Loucy (cell line): ENCODE data around the gene CDKN2D.

Source experiments
- H2AFZ ChIP-seq: fragments of 200-600 bp; sonication (generic); 2 replicates; pipeline ENCODE4 v1.6.0; 2016; ENCODE audit warnings: antibody characterized with exemption, mild to moderate bottlenecking, low read length, moderate library complexity
- H3F3A ChIP-seq: fragments of 200-600 bp; 2 replicates; pipeline ENCODE4 v1.6.0; 2016; ENCODE audit warnings: antibody characterized with exemption, low read depth, mild to moderate bottlenecking
- H3K27me3 ChIP-seq: fragments of 200-600 bp; sonication (generic); 2 replicates; pipeline ENCODE4 v1.6.1; 2014; ENCODE audit warnings: low read length, mild to moderate bottlenecking; ENCODE audit not compliant: insufficient read depth, poor library complexity, severe bottlenecking
- H3K36me3 ChIP-seq: fragments of 200-600 bp; sonication (generic); 2 replicates; pipeline ENCODE4 v1.6.1; 2016; ENCODE audit warnings: low read length; ENCODE audit not compliant: insufficient read depth
- H3K4me1 ChIP-seq: fragments of 200-600 bp; sonication (generic); 2 replicates; pipeline ENCODE4 v1.5.1; 2014; ENCODE audit warnings: low read length, mild to moderate bottlenecking; ENCODE audit not compliant: insufficient read depth, poor library complexity, severe bottlenecking
- H3K4me2 ChIP-seq: fragments of 200-600 bp; sonication (generic); 2 replicates; pipeline ENCODE4 v1.6.0; 2014; ENCODE audit warnings: antibody characterized with exemption, low read length, low read depth, mild to moderate bottlenecking; ENCODE audit not compliant: poor library complexity, severe bottlenecking
- H3K4me3 ChIP-seq: fragments of 200-600 bp; sonication (generic); 2 replicates; pipeline ENCODE4 v1.5.1; 2014; ENCODE audit warnings: low read length, mild to moderate bottlenecking, mixed read lengths; ENCODE audit not compliant: poor library complexity, severe bottlenecking
- H3K79me2 ChIP-seq: fragments of 200-600 bp; sonication (generic); 2 replicates; pipeline ENCODE4 v1.6.1; 2014; ENCODE audit warnings: low read length; ENCODE audit not compliant: insufficient read depth
- H3K9ac ChIP-seq: fragments of 200-600 bp; sonication (generic); 2 replicates; pipeline ENCODE4 v1.6.0; 2014; ENCODE audit warnings: mild to moderate bottlenecking, low read depth, low read length, moderate library complexity; ENCODE audit not compliant: poor library complexity, severe bottlenecking
- H3K9me2 ChIP-seq: fragments of 200-600 bp; sonication (generic); replicated peaks from 2 replicates; pipeline ENCODE4 v1.6.1; 2016; ENCODE audit warnings: low read depth, low read length, mixed read lengths
- H3K9me3 ChIP-seq: fragments of 200-600 bp; sonication (generic); 2 replicates; pipeline ENCODE4 v1.6.1; 2014; ENCODE audit warnings: mild to moderate bottlenecking, antibody characterized with exemption, low read length, low read depth; ENCODE audit not compliant: insufficient read depth
- H4K20me1 ChIP-seq: fragments of 200-600 bp; sonication (generic); 2 replicates; pipeline ENCODE4 v1.6.0; 2014; ENCODE audit warnings: antibody characterized with exemption, low read length, mild to moderate bottlenecking; ENCODE audit not compliant: insufficient read depth, poor library complexity, severe bottlenecking
- CTCF ChIP-seq: fragments of 200-600 bp; sonication (generic); conservative IDR thresholded peaks from 2 replicates; pipeline ENCODE4 v1.5.1; 2014; ENCODE audit warnings: mild to moderate bottlenecking, antibody characterized with exemption, low read length
- EZH2phosphoT487 ChIP-seq: fragments of 200-600 bp; IDR thresholded peaks from 2 replicates; pipeline ENCODE4 v1.6.1; 2018; ENCODE audit warnings: antibody characterized with exemption, mild to moderate bottlenecking, moderate library complexity, borderline replicate concordance

CDKN2D gene

DNA sequence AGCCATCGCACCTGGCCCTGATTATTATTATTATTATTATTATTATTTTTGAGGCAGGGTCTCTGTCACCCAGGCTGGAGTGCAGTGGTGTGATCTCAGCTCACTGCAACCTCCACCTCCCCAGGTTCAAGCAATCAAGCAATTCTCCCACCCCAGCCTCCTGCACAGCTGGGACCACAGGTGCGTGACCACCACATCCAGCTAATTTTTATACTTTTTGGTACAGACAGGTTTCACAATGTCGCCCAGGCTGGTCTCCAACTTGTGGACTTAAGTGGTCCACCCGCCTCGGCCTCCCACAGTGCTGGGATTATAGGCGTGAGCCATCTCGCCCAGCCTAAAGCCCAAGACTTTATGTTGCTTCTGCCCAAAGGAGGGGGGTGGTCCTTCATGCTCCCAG lies 24.4 kb upstream of the CDKN2D start:
- H3K4me2 ChIP-seq = no peak overlapping the region
- H3K79me2 ChIP-seq = no peaks in the 10 kb centered on the region
- H3K4me1 ChIP-seq = peaks cover 26% of the 10 kb centered on the region
- TF ChIP-seq CTCF (no peak), EZH2phosphoT487 (no peak)
- H3K36me3 ChIP-seq = no peaks in the 10 kb centered on the region
- H3K9me2 ChIP-seq = no peaks in the 10 kb centered on the region
- no peaks in the 10 kb centered on the region for H4K20me1 ChIP-seq
- H3F3A ChIP-seq = no peaks in the 10 kb centered on the region; the same call in 1 of the 2 replicates
- no peaks in the 10 kb centered on the region for H3K27me3 ChIP-seq
- no peak overlapping the region for H3K4me3 ChIP-seq
- no peak overlapping the region for H2AFZ ChIP-seq
- H3K9ac ChIP-seq = no peak overlapping the region
- H3K9me3 ChIP-seq = no peaks in the 10 kb centered on the region

- Histone ChIP-seq H3K9ac (no peak overlapping the region), H3K4me2 (no peak overlapping the region), H3K79me2 (no peaks in the 10 kb centered on the region), H2AFZ (no peak overlapping the region), H3K9me2 (no peaks in the 10 kb centered on the region), H3K9me3 (no peaks in the 10 kb centered on the region), H3K4me1 (peaks cover 19% of the 10 kb centered on the region), H3F3A (no peaks in the 10 kb centered on the region), H4K20me1 (no peaks in the 10 kb centered on the region), H3K27me3 (no peaks in the 10 kb centered on the region), H3K36me3 (no peaks in the 10 kb centered on the region), H3K4me3 (no peak overlapping the region)
- no peak for TF ChIP-seq CTCF
- TF ChIP-seq EZH2phosphoT487 = no peak
These were observed 19.0 kb upstream of the CDKN2D start for GRCh38 chr19:10587839-10588150.

GRCh38 chr19:10587022-10587838 lies 18.5 kb upstream of the CDKN2D start, which contains the start of gene AP1M2:
AP1M2 (minus strand) TSS chr19:10587312; CDS start chr19:10587231, 81 bp downstream.
- Histone ChIP-seq H3K27me3 (no peaks in the 10 kb centered on the region), H3K4me3 (no peak within 1 kb of the TSS), H2AFZ (no peak within 1 kb of the TSS), H3F3A (no peaks in the 10 kb centered on the region), H3K4me1 (peaks cover 19% of the 10 kb centered on the region), H3K79me2 (no peaks in the 10 kb centered on the region), H3K9ac (no peak within 1 kb of the TSS), H3K9me2 (no peaks in the 10 kb centered on the region), H3K36me3 (no peaks in the 10 kb centered on the region), H3K4me2 (no peak within 1 kb of the TSS), H3K9me3 (no peaks in the 10 kb centered on the region), H4K20me1 (no peaks in the 10 kb centered on the region)
- TF ChIP-seq EZH2phosphoT487 = no peak
- no peak for TF ChIP-seq CTCF
